Measurements from ENCODE around the gene C15orf39.

C15orf39 gene

DNA sequence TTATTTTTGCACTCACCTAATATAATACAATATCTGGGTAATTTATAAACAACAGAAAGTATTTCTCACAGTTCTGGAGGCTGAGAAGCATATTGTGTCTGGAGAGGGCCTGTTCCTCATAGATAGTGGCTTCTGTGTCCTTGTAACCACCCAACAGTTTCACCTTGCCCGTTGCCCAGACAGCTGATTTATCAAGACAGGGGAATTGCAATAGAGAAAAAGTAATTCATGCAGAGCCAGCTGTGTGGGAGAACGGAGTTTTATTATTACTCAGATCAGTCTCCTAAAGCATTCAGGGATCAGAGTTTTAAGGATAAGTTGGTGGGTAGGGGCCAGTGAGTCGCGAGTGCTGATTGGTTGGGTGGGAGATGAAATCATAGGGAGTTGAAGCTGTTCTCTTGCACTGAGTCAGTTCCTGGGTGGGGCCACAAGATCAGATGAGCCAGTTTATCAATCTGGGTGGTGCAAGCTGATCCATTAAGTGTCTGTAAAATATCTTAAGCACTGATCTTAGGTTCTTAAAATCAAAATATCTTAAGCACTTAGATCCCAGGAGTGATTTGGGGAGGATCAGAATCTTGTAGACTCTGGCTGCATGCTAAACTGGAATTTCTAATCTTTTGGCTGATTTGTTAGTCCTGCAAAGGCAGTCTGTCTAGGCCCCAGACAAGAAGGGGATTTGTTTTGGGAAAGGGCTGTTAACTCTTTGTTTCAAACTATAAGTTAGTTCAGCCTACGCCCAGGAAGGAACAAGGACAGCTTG is 33.9 kb upstream of the C15orf39 start:
- TF ChIP-seq, protein P1, sequence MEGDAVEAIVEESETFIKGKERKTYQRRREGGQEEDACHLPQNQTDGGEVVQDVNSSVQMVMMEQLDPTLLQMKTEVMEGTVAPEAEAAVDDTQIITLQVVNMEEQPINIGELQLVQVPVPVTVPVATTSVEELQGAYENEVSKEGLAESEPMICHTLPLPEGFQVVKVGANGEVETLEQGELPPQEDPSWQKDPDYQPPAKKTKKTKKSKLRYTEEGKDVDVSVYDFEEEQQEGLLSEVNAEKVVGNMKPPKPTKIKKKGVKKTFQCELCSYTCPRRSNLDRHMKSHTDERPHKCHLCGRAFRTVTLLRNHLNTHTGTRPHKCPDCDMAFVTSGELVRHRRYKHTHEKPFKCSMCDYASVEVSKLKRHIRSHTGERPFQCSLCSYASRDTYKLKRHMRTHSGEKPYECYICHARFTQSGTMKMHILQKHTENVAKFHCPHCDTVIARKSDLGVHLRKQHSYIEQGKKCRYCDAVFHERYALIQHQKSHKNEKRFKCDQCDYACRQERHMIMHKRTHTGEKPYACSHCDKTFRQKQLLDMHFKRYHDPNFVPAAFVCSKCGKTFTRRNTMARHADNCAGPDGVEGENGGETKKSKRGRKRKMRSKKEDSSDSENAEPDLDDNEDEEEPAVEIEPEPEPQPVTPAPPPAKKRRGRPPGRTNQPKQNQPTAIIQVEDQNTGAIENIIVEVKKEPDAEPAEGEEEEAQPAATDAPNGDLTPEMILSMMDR (IDR thresholded peaks at IDR 0.05; ENCODE audit: low read depth, low read length), result no peak
- no peak for DNase-seq (ENCODE audit: extremely low read depth, low read depth)

DNA sequence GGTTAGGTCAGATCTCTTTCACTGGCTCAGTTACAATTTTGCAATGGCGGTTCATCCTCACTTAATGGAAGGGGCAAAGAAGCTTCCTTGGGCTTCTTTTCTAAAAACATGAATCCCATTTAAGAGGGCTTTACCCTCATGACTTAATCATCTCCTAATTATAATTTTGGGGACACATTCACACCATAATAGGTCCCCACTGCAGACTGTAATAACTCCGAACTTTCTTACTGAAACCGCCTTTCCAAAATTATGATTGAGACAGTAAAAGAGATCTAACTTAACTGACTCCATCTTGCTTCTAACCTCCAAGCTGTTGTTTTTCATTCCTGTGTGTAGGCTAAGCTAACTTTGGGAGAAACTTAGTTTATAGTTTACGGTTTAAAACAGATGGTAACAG is 33.3 kb upstream of the C15orf39 start:
- TF ChIP-seq, protein P1 (IDR thresholded peaks at IDR 0.05; ENCODE audit: low read depth, low read length), result no peak
- DNase-seq (ENCODE audit: extremely low read depth, low read depth), result no peak

DNA sequence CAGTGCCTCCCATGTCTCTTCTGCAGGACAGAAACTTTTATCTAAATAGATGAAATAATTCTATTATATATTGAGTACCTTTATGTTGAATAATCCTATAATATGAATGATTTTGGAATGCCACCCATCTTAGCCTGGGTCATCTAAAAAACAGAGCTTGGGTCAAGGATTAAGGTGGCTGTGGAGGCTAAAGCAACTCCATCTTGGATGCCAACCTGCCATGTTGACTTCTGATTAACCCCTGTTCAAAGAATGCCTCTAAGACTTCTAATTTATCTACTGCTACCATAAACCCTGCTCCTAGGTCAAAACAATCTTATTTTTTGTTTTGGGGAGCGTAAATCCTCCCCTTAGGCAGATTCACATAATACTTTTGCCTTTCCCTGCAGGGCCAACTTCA is 31.5 kb upstream of the C15orf39 start:
- TF ChIP-seq, protein P1 (IDR thresholded peaks at IDR 0.05; ENCODE audit: low read depth, low read length), result no peak
- no peak for DNase-seq (ENCODE audit: extremely low read depth, low read depth)

DNA sequence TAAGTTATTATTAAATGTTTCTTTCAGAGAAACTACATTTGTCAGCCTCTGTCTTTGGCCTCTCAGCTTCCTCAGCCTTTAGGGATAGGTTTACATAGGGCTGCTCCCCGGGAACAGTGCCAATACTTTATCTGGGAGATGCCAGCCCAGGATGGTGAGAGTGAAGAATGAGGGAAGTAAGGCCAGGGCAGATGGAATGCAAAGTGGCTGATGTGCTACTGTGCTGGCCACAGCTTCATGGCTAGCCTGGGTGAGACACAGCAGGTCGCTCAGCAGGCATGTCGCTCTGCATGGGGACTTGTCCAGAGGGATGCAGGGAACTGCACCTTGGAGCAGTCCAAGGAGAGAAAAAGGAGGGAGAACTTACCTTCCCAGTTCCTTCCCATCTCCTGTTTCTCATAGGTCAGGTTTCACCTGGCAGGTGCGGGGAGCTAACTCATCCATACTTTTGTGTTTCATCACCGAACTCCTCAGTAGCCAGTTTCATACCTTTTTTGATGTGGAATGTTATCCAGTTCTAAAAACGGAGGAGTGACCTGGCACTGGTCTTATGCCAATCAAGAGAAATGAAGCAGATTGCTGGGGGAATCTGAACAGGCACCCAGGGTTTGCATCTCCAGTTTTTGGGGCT is 30.9 kb upstream of the C15orf39 start:
- DNase-seq (ENCODE audit: extremely low read depth, low read depth), result no peak
- TF ChIP-seq, protein P1 (IDR thresholded peaks at IDR 0.05; ENCODE audit: low read depth, low read length), result no peak

DNA sequence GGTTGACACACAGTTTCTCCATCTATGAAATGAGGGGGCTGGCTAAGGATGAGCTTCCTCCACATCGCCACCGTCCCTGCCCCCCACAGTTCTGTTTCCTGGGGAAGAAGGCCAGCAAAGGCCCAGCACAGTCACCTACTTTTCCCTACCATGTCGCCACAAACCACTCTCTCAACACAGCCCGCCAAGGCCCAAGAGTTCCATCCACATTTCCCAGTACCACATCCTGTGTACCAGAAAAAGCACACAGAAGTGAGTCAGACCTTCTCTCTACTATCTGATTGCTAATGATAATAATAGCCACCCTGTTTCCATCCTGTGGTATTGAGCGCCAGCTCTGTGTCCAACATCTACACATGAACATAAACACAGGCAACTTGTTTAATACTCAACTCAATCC is 30.3 kb upstream of the C15orf39 start:
- TF ChIP-seq, protein P1 (IDR thresholded peaks at IDR 0.05; ENCODE audit: low read depth, low read length), result no peak
- DNase-seq (ENCODE audit: extremely low read depth, low read depth), result no peak

DNA sequence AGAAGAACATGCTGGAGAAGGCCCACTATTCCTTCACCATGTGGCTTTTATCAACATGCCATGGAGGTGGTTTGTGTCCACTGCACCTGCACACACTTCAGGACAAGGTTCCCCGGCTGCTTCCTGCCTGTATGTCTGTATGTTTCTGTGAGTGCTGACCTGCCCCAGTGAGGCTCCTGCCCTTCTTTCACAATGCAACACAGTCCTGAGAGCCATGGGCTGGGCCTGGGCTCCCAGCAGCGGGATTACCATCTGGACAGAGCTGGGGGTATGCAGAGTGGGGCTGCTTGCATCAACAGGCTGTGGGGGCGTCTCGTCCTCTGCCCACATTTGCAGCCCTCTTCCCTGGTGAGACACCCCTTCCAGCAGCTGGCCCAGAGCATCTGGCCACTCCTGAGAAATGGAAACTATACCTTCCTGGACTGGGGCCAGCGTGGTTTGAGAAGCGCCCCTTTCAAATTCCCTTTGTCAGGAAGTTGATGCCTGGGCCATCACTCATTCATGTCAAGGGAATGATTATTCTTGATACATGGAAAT is 29.3 kb upstream of the C15orf39 start:
- TF ChIP-seq, protein P1 (IDR thresholded peaks at IDR 0.05; ENCODE audit: low read depth, low read length), result no peak
- DNase-seq (ENCODE audit: extremely low read depth, low read depth), result no peak

DNA sequence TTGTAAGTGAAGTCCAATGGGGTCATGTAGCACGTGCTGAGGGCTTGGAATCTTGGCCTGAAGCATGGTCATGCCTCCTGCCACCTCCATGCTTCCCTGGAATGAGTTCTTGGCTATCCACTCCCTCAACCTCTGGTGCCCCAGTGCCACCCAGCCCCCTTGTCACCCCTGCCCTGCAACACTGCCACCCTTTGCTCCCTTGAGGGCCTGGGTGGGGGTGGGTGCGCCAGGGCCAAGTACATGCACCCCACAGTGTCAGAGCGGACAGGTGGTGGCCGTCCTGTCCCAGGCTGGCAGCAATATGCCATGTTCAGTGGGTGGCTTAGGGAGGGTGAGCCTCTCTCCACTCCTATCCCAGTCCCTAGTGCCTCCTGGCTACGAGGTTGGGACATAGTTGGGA is 27.6 kb upstream of the C15orf39 start:
- TF ChIP-seq, protein P1 (IDR thresholded peaks at IDR 0.05; ENCODE audit: low read depth, low read length), result no peak
- DNase-seq (ENCODE audit: extremely low read depth, low read depth), result no peak
